Measurements from ENCODE around the gene SASH3. TPM values are rescaled to one million over a fixed set of nuclear protein-coding genes. Genes with fewer than 3 reads are reported as not detected.

The SASH3 gene
- total RNA-seq, 1 experiment from 2014 or later: 0.42 TPM

- ChIA-PET POLR2A (no interaction called here), CTCF (interaction anchor here (1.0 kb wide), 1 partner anchor 21 kb away, joined by 3 read pairs; no protein-coding TSS in a partner anchor), RAD21 (ENCODE audit: low non-redundant PET in 1 of 2, low total read pairs in 2 of 2, uncharacterized antibody in 2 of 2, unreplicated experiment in 2 of 2) (no interaction called here)
- intact Hi-C loops (cut with micrococcal nuclease): no loop called here
- H3K9ac ChIP-seq (ENCODE audit: low read length): no peak overlapping the region
- H3K27me3 ChIP-seq (ENCODE audit: insufficient read depth, low read length): no peaks in the 10 kb centered on the region
- H3K9me2 ChIP-seq (ENCODE audit: insufficient read depth): no peaks in the 10 kb centered on the region
- H2AFZ ChIP-seq (ENCODE audit: low read depth, low read length, poor library complexity, severe bottlenecking): no peak overlapping the region
- no peaks in the 10 kb centered on the region; a peak in 1 of 4 replicates for H3K36me3 ChIP-seq (ENCODE audit: control insufficient read depth in 1 of 2, insufficient read depth in 2 of 2, low read length in 2 of 2)
- H3K4me1 ChIP-seq (ENCODE audit: control insufficient read depth in 1 of 2, insufficient read depth in 2 of 2, low read length in 2 of 2): no peaks in the 10 kb centered on the region
- no peaks in the 10 kb centered on the region for H3K9me3 ChIP-seq (ENCODE audit: control insufficient read depth in 1 of 2, insufficient read depth in 1 of 2, low read depth in 1 of 2, low read length in 2 of 2)
- H3K27ac ChIP-seq (ENCODE audit: low read depth, low read length): no peak overlapping the region
- ATAC-seq (no peak), DNase-seq (ENCODE audit: low read depth, low spot score) (no peak)
- H3K79me2 ChIP-seq (ENCODE audit: insufficient read depth, low read length): no peaks in the 10 kb centered on the region
- TF ChIP-seq POLR2A (IDR thresholded peaks at IDR 0.05; ENCODE audit: borderline replicate concordance, extremely low read depth, insufficient read depth, insufficient read length) (no peak), CEBPB (IDR thresholded peaks at IDR 0.05; ENCODE audit: low read depth) (no peak), FOSL1 (IDR thresholded peaks at IDR 0.05; ENCODE audit: low read depth) (no peak), YY1 (IDR thresholded peaks at IDR 0.05; ENCODE audit: extremely low read depth, insufficient replicate concordance, low read depth, low read length) (no peak), SRF (IDR thresholded peaks at IDR 0.05; ENCODE audit: low read depth) (no peak), RAD21 (IDR thresholded peaks at IDR 0.05; ENCODE audit: low read depth) (no peak), EGR1 (IDR thresholded peaks at IDR 0.05; ENCODE audit: low read depth) (no peak)
- TF ChIP-seq, protein P1, sequence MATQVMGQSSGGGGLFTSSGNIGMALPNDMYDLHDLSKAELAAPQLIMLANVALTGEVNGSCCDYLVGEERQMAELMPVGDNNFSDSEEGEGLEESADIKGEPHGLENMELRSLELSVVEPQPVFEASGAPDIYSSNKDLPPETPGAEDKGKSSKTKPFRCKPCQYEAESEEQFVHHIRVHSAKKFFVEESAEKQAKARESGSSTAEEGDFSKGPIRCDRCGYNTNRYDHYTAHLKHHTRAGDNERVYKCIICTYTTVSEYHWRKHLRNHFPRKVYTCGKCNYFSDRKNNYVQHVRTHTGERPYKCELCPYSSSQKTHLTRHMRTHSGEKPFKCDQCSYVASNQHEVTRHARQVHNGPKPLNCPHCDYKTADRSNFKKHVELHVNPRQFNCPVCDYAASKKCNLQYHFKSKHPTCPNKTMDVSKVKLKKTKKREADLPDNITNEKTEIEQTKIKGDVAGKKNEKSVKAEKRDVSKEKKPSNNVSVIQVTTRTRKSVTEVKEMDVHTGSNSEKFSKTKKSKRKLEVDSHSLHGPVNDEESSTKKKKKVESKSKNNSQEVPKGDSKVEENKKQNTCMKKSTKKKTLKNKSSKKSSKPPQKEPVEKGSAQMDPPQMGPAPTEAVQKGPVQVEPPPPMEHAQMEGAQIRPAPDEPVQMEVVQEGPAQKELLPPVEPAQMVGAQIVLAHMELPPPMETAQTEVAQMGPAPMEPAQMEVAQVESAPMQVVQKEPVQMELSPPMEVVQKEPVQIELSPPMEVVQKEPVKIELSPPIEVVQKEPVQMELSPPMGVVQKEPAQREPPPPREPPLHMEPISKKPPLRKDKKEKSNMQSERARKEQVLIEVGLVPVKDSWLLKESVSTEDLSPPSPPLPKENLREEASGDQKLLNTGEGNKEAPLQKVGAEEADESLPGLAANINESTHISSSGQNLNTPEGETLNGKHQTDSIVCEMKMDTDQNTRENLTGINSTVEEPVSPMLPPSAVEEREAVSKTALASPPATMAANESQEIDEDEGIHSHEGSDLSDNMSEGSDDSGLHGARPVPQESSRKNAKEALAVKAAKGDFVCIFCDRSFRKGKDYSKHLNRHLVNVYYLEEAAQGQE (IDR thresholded peaks at IDR 0.05; ENCODE audit: low read depth): no peak
- TF ChIP-seq, protein P2, sequence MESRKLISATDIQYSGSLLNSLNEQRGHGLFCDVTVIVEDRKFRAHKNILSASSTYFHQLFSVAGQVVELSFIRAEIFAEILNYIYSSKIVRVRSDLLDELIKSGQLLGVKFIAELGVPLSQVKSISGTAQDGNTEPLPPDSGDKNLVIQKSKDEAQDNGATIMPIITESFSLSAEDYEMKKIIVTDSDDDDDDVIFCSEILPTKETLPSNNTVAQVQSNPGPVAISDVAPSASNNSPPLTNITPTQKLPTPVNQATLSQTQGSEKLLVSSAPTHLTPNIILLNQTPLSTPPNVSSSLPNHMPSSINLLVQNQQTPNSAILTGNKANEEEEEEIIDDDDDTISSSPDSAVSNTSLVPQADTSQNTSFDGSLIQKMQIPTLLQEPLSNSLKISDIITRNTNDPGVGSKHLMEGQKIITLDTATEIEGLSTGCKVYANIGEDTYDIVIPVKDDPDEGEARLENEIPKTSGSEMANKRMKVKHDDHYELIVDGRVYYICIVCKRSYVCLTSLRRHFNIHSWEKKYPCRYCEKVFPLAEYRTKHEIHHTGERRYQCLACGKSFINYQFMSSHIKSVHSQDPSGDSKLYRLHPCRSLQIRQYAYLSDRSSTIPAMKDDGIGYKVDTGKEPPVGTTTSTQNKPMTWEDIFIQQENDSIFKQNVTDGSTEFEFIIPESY (IDR thresholded peaks at IDR 0.05; ENCODE audit: extremely low read depth, insufficient replicate concordance, low read length): no peak
- H3K4me3 ChIP-seq (replicated peaks in 1 of 2; ENCODE audit: low read depth in 1 of 2, low read length in 2 of 2): no peak overlapping the region
- H4K20me1 ChIP-seq (ENCODE audit: insufficient read depth): no peaks in the 10 kb centered on the region
- no peak overlapping the region for H3K4me2 ChIP-seq (ENCODE audit: low read length)
- no TSS peak for BruUV-seq (replicated peaks)
Observed at GRCh38 chrX:129802863-129803262, 23.1 kb downstream of the SASH3 start.

All from HCT116 (cell line).